Fibroblast of peridontal ligament (primary cell): ENCODE results near the gene BCL6B.

ENCODE experiments used
- DNase-seq: peaks from one replicate; pipeline ENCODE4 v3.0.0-alpha.2; 2010; ENCODE audit errors: extremely low read depth

Gene BCL6B

DNA sequence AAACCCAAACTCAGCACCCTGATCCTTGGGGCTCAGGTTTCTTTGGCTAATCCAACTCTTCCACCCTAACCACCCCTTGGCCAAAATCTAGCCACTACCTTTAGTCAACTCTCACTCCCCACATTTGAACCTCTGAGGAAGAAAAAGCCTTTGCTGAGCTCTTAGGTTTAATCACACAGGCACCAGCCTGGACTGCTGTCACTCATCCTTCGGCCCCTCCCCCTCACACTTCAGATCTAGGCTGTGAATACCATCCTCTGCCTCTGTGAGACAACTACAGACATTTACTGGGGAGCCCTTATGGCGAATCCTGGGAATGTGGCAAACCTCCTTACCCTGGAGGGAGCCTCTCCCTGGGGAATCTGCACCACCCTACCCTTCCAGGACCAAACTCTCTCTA lies 15.7 kb upstream of the BCL6B start:
- DNase-seq, result no peak

DNA sequence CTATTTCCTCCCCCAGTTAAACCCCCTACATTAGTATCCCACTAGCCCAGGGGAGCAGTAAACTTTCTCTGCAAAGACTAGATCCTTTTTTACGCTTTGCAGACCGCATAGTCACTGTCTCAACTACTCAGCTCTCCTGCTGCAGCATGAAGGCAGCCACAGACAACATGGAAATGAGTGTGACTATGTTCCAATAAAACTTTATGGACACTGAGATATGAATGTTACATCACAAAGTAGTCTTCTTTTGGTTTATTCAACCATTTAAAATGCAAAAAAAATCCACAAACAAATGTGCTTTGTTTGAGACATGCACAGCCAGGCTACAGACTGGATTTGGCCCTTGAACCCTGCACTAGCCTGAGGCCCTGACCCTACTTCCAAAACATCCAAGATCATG lies 12.3 kb upstream of the BCL6B start:
- no peak for DNase-seq

DNA sequence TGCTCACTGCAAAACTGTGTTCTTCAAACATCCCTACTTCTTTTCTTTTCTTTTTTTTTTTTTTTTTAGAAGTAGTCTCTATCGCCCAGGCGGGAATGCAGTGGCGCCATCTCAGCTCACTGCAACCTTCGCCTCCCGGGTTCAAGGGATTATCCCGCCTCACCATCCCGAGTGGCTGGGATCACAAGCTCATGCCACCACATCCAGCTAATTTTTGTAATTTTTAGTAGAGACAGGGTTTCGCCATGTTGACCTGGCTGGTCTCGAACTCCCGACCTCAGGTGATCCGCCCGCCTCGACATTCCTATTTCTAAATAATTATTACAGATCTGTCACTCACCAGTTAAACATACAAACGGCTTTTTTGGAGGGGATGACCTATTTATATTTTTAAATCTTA lies 11.4 kb upstream of the BCL6B start:
- DNase-seq, result no peak

DNA sequence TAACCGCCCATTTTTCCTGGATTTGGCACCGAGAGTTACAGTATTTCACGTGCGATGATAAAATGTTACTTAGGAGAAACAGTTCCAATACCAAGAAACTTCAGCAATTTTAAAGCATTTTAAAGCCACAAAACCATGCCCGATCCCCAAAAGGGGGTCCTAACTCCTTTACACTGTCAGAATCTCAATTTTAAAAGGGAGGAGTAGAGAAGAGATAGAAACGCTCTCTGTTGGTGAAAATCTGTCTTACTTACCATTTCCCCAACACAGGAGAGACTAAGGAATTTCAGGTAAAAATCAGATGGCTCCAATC lies 11.0 kb upstream of the BCL6B start:
- DNase-seq, result no peak

DNA sequence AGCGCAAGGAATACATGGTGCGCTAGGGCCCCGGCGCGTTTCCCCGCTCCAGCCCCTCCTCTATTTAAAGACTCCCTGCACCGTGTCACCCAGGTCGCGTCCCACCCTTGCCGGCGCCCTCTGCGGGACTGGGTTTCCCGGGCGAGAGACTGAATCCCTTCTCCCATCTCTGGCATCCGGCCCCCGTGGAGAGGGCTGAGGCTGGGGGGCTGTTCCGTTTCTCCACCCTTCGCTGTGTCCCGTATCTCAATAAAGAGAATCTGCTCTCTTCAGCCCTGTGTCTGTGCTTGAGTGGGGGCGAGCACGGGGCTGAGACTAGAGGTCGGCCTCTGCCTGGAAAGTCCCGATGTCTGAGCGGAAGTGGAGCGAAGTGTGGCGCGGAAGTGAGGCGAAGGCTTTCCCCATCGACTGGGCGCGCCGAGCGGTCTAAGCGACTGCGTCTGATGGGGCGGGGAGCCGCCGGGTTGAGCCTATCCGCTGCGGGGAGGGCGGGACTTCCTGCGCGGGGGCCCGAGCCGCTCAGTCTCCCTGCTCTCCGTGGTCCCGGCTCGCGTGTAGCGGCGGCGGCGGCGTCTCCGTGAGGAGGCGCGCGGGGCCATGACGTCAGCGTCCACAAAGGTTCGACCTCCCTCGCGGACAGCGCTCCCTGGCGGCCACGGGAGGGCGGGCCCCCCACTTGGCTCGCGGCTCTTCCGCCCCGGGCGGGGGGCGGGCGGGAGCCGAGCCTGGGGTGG lies 8.4 kb upstream of the BCL6B start:
- peak; percentile 92 for DNase-seq

DNA sequence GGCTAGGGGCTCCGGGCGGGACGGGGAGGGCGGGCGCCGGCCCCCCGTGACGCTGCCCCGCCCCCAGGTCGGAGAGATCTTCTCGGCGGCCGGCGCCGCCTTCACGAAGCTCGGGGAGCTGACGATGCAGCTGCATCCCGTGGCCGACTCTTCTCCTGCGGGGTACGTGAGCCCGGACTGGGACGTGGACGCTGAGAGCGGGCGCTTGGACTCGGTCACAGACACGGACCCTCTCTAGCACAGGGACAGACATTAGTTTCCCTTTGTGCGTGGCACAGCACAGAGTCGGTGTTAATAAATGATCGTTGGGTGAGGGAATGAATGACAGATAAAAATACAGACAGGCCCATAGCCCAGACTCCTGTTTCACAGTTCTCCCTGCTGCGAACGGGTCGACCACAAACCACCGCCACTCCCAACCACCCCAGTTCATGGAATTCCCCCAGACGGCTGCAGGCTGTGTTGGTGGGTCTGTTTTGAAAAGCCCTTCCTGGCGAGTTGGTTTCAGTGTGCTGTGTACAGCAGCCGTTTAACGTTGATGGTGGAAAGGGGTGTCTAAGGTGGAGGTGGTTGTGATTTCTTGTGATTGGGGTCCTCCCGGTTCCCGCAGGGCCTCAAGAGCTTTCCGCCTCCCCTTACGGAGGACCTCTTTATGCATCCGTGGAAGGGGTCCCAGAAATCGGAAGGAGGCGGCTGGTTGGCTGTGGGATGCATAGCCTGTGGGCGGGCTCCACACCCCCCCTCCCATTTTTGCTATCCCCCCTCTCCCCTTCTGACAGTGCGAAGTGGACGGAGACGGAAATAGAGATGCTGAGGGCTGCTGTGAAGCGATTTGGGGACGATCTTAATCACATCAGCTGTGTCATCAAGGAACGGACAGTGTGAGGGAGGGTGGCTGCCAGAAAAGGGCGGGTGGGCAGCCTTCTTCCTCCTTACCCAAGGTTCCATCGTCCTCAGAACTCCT lies 7.6 kb upstream of the BCL6B start:
- DNase-seq, result peak; percentile 56

DNA sequence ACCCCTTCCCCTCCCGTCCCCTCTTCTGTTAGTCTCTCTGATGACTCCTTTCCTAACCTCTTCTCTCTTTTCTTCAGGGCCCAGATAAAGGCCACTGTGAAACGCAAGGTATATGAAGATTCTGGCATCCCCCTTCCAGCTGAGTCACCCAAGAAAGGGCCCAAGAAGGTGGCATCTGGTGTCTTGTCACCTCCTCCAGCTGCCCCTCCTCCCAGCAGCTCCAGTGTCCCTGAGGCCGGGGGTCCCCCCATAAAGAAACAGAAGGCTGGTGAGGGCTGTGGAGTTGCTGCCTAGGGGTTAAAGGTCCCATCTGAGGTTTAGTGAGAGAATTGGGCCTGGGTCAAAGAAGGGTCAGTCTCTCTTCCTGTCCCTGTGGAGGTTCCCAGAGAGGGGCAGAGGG lies 6.4 kb upstream of the BCL6B start:
- DNase-seq, result no peak

- no peak for DNase-seq
Measured at GRCh38 chr17:7016886-7017826, 5.7 kb upstream of the BCL6B start.

DNA sequence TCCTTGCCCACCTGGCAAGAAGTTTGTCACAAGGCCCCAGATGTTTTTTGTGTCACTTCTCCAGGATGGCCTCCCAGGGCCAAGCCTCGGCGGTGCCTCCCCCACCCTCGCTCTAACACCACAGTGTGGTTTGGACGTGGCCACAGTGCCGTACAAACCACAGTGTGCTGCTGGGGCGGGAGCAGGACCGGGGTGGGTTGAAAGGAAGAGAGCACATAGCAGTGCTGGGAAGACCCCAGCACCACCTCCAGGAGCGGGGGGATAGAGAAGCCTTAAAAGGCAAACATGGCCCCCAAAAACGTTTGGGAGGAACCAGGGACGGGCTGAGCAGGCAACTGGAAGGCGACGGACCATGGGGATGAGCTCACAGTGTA lies 5.0 kb upstream of the BCL6B start:
- DNase-seq, result no peak

DNA sequence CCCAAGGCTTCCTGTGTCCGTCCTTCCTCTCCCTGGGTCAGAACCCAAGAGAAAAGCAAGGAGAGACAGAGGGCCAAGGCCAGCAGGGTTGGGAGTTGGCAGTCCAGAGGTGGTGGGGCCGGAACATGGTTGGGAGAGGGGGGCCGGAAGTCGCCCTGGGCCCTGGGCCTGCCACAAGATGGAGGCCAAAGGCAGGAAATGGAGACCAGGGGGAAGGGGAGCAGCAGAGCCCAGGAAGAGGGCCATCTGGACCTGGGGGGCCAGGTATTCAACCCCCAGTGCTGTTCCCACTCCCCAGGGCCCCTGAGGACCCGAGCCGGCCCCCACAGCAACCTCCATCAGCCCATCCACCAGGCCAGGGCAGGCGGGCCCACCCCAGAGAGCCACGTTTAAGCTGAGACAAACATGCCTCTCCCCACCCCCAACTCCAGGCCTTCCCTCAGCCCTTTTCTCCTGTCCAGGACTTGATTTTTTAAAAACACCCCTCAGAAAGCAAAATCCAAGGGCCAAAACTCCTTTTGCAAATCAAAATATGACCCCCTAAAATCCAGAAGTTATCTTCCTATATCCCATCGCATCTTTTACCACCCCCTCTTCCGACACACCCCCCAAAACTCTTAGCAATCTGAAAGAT lies 4.4 kb upstream of the BCL6B start:
- no peak for DNase-seq

DNA sequence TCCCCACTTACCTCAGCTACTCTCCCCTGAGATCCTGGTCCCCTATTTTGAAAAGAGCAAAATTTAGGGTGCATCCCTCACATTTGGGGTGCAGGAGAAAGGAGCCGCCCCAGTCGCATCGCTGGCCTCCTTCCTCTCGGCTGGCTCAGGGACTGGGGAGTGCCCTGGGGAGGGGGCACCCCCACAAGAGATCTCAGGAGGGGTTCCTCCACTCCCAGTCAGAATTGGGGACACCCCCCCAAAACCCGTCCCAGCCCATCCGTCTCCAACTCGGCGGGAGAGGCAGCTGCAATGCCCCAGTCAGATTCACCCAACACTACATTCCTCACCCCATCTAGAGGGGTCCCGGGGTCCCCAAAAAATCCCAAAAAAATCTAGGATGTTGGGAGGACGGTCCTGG lies 3.5 kb upstream of the BCL6B start:
- DNase-seq, result no peak

- peak; percentile 60 for DNase-seq
Measured at GRCh38 chr17:7019839-7020519, 2.9 kb upstream of the BCL6B start.

DNA sequence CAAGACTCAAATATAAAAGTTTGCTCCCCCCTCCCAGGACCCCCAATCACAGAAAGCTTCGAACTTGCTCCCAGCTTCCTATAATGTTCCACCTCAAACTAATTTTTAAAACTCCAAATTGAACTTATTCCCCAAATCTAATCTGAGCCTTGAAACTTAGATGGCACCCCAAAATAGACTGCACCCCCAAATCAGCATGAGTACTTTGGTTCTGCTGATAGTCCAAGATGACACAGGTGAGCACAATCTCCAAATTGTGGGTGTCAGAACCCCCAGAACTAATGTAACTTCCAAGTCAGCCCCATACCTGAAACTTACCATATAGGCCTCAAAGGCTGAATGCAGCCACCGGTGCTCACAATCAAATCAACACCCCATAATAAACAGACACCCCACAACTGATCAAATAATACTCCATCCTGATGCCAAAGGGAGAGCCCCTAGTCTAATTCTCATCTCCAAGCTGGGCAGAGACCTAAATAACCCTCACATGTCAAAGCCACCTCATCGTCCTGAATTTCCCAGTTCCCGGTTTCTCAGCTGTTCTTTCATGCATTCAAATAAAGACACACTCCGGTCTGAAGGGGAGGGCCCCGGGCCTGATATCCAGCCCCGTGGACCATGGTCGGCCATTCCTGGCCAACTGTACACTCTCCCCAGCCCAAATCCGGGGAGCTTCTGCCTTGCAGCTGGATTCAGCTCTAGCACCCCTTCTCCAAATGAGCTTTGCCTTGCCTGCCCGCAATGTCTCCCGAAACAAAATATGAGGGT lies 1.8 kb upstream of the BCL6B start:
- DNase-seq, result no peak

GRCh38 chr17:7021993-7022778 lies 664 bp upstream of the BCL6B start:
- DNase-seq, result peak; percentile 45

DNA sequence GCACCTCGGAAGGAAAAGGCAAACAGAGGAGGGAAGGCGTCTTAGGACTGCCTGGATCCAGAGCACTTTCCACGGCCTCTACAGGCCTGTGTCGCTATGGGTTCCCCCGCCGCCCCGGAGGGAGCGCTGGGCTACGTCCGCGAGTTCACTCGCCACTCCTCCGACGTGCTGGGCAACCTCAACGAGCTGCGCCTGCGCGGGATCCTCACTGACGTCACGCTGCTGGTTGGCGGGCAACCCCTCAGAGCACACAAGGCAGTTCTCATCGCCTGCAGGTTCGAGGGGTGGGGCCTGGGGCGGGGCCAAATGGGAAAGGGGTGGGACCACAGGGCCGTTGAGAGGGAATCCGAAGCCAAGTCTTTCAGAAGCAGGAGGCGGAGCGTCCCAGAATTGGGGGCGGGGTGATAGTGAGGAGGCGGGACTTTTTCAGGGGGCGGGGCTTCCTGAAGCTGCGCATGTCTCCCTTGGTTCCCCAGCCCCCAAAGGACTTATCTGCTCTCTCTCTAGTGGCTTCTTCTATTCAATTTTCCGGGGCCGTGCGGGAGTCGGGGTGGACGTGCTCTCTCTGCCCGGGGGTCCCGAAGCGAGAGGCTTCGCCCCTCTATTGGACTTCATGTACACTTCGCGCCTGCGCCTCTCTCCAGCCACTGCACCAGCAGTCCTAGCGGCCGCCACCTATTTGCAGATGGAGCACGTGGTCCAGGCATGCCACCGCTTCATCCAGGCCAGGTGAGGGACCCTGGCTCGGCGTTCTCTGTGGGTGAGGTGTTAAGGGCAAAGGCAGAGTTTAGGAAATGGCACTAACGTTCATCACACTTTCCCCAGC lies 939 bp downstream of the BCL6B start:
- peak; percentile 54 for DNase-seq

DNA sequence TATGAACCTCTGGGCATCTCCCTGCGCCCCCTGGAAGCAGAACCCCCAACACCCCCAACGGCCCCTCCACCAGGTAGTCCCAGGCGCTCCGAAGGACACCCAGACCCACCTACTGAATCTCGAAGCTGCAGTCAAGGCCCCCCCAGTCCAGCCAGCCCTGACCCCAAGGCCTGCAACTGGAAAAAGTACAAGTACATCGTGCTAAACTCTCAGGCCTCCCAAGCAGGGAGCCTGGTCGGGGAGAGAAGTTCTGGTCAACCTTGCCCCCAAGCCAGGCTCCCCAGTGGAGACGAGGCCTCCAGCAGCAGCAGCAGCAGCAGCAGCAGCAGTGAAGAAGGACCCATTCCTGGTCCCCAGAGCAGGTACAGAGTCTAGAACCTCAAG lies 1.5 kb downstream of the BCL6B start:
- DNase-seq, result no peak

- DNase-seq, result no peak
Measured at GRCh38 chr17:7025245-7025644, 2.4 kb downstream of the BCL6B start.

DNA sequence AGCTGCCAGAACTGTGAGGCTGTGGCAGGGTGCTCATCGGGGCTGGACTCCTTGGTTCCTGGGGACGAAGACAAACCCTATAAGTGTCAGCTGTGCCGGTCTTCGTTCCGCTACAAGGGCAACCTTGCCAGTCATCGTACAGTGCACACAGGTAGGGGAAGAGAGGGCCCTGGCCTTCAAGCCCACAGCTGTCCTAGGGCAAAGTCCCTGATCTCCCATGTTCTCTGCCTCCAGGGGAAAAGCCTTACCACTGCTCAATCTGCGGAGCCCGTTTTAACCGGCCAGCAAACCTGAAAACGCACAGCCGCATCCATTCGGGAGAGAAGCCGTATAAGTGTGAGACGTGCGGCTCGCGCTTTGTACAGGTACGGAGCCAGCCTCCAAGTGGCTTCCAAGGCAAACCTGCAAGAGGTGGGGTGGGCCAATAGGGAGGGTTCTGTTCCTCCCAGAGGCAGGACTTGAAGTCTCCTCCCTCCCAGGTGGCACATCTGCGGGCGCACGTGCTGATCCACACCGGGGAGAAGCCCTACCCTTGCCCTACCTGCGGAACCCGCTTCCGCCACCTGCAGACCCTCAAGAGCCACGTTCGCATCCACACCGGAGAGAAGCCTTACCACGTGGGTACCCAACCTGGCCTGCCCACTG lies 3.7 kb downstream of the BCL6B start:
- no peak for DNase-seq
